Glutamatergic neuron (in vitro differentiated cells): ENCODE results near the gene ASCC3. TPM values are rescaled to one million over a fixed set of nuclear protein-coding genes. Genes with fewer than 3 reads are reported as not detected.
"Not testable (repeated sequence)": the region's sequence is repeated elsewhere in the genome, so short reads cannot be mapped to it uniquely, and the experiment has no call there.

Source experiments
- DNase-seq: peaks from one replicate; pipeline ENCODE4 v3.0.0; 2022
- H3K27ac Mint-ChIP-seq: one replicate; pipeline ENCODE4 v1.8.0; 2020; ENCODE audit warnings: mild to moderate bottlenecking, mixed read lengths, inconsistent platforms; ENCODE audit not compliant: unreplicated experiment
- H3K27me3 Mint-ChIP-seq: one replicate; pipeline ENCODE4 v1.8.0; 2020; ENCODE audit warnings: mild to moderate bottlenecking, moderate library complexity, mixed read lengths, inconsistent platforms; ENCODE audit not compliant: unreplicated experiment
- H3K36me3 Mint-ChIP-seq: one replicate; pipeline ENCODE4 v1.8.0; 2020; ENCODE audit warnings: mild to moderate bottlenecking, mixed read lengths, inconsistent platforms; ENCODE audit not compliant: unreplicated experiment
- H3K4me1 Mint-ChIP-seq: one replicate; pipeline ENCODE4 v1.8.0; 2020; ENCODE audit warnings: mild to moderate bottlenecking, low read depth, mixed read lengths, inconsistent platforms; ENCODE audit not compliant: unreplicated experiment
- H3K4me3 Mint-ChIP-seq: one replicate; pipeline ENCODE4 v1.8.0; 2020; ENCODE audit warnings: mild to moderate bottlenecking, mixed read lengths, inconsistent platforms; ENCODE audit not compliant: unreplicated experiment
- H3K9me3 Mint-ChIP-seq: one replicate; pipeline ENCODE4 v1.8.0; 2020; ENCODE audit warnings: mild to moderate bottlenecking, moderate library complexity, mixed read lengths, inconsistent platforms; ENCODE audit not compliant: unreplicated experiment
- CTCF ChIP-seq: fragments of 200-600 bp; sonication (generic); IDR thresholded peaks from one replicate; pipeline ENCODE4 v1.5.0; 2021; ENCODE audit not compliant: partially characterized antibody, unreplicated experiment
- total RNA-seq: library from RNA; stranded (reverse); fragmentation: NEBNext Ultra II Directional; extraction: Animal tissue kit (Norgen Biotek cat#: 25700); gene quantifications from one replicate; pipeline ENCODE4 v1.2.1, GENCODE V29; 2021; ENCODE audit not compliant: unreplicated experiment

The ASCC3 gene
- total RNA-seq, 1 donor from 2014 or later: 49.6 TPM

- no peak overlapping the region for H3K27ac Mint-ChIP-seq
- H3K36me3 Mint-ChIP-seq: peaks cover 29% of the 10 kb centered on the region
- TF ChIP-seq CTCF: no peak
- no peak overlapping the region for H3K4me3 Mint-ChIP-seq
- peaks cover 2% of the 10 kb centered on the region for H3K9me3 Mint-ChIP-seq
- no peak for DNase-seq
- H3K27me3 Mint-ChIP-seq: no peaks in the 10 kb centered on the region
- no peaks in the 10 kb centered on the region for H3K4me1 Mint-ChIP-seq
These were observed 140.7 kb downstream of the ASCC3 start for GRCh38 chr6:100740439-100740838.

- H3K9me3 Mint-ChIP-seq, H3K4me3 Mint-ChIP-seq, H3K4me1 Mint-ChIP-seq, DNase-seq, H3K27me3 Mint-ChIP-seq, H3K27ac Mint-ChIP-seq: not testable (repeated sequence)
- H3K36me3 Mint-ChIP-seq: peaks cover 29% of the 10 kb centered on the region
These were observed 143.4 kb downstream of the ASCC3 start for GRCh38 chr6:100737720-100738119.

GRCh38 chr6:100731411-100731810 is 149.7 kb downstream of the ASCC3 start:
- DNase-seq: no peak
- H3K9me3 Mint-ChIP-seq: no peaks in the 10 kb centered on the region
- H3K27ac Mint-ChIP-seq: no peak overlapping the region
- H3K4me1 Mint-ChIP-seq: peaks cover 11% of the 10 kb centered on the region
- no peaks in the 10 kb centered on the region for H3K27me3 Mint-ChIP-seq
- H3K36me3 Mint-ChIP-seq: no peaks in the 10 kb centered on the region
- no peak for TF ChIP-seq CTCF
- H3K4me3 Mint-ChIP-seq: no peak overlapping the region

GRCh38 chr6:100730001-100730980 is 150.8 kb downstream of the ASCC3 start:
- no peaks in the 10 kb centered on the region for H3K9me3 Mint-ChIP-seq
- peaks cover 11% of the 10 kb centered on the region for H3K4me1 Mint-ChIP-seq
- no peak overlapping the region for H3K27ac Mint-ChIP-seq
- H3K4me3 Mint-ChIP-seq: no peak overlapping the region
- no peak for DNase-seq
- no peaks in the 10 kb centered on the region for H3K27me3 Mint-ChIP-seq
- no peak for TF ChIP-seq CTCF
- no peaks in the 10 kb centered on the region for H3K36me3 Mint-ChIP-seq

- no peak overlapping the region for H3K27ac Mint-ChIP-seq
- H3K27me3 Mint-ChIP-seq: no peaks in the 10 kb centered on the region
- no peak for DNase-seq
- TF ChIP-seq CTCF: no peak
- H3K4me1 Mint-ChIP-seq: peaks cover 6% of the 10 kb centered on the region
- no peak overlapping the region for H3K4me3 Mint-ChIP-seq
- H3K9me3 Mint-ChIP-seq: no peaks in the 10 kb centered on the region
- no peaks in the 10 kb centered on the region for H3K36me3 Mint-ChIP-seq
These were observed 154.5 kb downstream of the ASCC3 start for GRCh38 chr6:100726666-100727065.
